Measurements from ENCODE around the gene SMIM1.

DNA sequence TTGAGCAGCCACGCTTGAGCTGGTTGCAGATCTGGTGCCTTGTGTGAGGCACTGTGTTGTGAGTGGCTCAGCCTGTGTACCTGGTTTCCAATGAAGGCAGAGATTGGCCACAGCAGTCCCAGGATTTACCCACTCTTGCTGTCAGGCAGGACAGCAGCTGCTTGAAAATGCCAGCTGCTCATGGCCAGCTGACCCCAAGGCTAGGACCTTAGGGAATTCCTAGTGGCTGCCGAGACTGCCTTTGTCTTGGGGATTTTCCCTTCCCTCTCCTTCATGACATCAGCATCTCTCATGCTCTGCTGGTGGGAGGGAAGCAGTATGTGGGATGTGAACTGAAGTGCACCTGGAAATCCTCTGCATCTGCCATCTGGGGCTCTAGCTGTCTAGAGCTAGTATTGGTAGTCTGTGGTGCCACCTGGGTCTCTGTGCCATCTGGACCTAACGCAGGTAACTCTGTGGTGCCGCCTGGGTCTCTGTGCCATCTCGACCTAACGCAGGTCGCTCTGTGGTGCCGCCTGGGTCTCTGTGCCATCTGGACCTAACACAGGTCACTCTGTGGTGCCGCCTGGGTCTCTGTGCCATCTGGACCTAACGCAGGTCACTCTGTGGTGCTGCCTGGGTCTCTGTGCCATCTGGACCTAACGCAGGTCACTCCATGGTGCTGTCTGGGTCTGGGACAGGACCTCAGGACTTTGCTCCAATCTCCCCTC, 27.6 kb downstream of the SMIM1 start:
- no peak for TF ChIP-seq POLR2A (IDR thresholded peaks at IDR 0.05)
- TF ChIP-seq, protein P1, sequence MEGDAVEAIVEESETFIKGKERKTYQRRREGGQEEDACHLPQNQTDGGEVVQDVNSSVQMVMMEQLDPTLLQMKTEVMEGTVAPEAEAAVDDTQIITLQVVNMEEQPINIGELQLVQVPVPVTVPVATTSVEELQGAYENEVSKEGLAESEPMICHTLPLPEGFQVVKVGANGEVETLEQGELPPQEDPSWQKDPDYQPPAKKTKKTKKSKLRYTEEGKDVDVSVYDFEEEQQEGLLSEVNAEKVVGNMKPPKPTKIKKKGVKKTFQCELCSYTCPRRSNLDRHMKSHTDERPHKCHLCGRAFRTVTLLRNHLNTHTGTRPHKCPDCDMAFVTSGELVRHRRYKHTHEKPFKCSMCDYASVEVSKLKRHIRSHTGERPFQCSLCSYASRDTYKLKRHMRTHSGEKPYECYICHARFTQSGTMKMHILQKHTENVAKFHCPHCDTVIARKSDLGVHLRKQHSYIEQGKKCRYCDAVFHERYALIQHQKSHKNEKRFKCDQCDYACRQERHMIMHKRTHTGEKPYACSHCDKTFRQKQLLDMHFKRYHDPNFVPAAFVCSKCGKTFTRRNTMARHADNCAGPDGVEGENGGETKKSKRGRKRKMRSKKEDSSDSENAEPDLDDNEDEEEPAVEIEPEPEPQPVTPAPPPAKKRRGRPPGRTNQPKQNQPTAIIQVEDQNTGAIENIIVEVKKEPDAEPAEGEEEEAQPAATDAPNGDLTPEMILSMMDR (IDR thresholded peaks at IDR 0.05), result no peak
